RPMI7951 (cell line): ENCODE results near the gene MTHFD1L. TPM values are rescaled to one million over a fixed set of nuclear protein-coding genes. Genes with fewer than 3 reads are reported as not detected.

ENCODE experiments used
- DNase-seq: peaks from one replicate; pipeline ENCODE4 v3.0.0-alpha.2; 2012; ENCODE audit warnings: low read depth
- total RNA-seq: library from RNA; depleted of rRNA; stranded (reverse); fragments of >200 nt; shearing (Covaris generic); gene quantifications from 2 replicates; pipeline ENCODE4 v1.2.3, GENCODE V29; 2014

Gene MTHFD1L
- total RNA-seq, 1 experiment from 2014 or later = 21.5 TPM

DNA sequence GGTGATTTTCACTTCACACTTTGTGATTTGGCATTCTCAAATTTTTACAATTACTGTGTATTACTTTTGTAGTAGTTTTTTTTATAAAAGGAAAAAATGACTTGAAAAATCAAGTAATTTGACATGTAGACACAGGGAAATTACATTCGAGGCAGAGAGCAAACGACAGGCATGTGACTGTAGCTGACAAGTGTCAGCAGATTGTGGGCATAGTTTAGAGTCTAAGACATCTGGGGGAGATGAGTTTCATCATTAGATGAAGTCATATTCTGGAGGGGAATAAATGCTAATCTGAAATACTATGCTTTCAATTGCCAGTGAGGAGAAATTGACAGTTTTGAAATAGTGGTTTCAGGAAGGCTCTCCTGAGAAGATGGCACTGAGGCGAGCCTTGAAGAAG is 126.0 kb downstream of the MTHFD1L start:
- DNase-seq = no peak

- no peak for DNase-seq
These were observed 126.8 kb downstream of the MTHFD1L start for GRCh38 chr6:150992262-150992661.

- DNase-seq = no peak
These were observed 127.2 kb downstream of the MTHFD1L start for GRCh38 chr6:150992703-150993102.

DNA sequence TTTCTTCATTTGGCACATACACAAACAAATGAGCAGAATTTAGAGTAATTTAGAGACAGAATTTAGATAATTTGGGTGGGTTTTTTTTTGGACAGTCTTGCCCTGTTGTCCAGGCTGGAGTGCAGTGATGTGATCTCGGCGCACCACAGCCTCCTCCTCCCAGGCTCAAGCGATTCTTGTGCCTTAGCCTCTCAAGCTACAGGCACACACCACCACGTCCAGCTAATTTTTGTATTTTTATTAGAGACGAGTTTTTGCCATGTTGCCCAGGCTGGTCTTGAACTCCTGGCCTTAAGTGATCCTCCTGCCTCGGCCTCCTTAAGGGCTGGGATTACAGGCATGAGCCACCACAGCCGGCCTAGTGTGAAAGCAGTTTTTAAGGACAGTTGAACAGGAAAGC is 127.8 kb downstream of the MTHFD1L start:
- no peak for DNase-seq

DNA sequence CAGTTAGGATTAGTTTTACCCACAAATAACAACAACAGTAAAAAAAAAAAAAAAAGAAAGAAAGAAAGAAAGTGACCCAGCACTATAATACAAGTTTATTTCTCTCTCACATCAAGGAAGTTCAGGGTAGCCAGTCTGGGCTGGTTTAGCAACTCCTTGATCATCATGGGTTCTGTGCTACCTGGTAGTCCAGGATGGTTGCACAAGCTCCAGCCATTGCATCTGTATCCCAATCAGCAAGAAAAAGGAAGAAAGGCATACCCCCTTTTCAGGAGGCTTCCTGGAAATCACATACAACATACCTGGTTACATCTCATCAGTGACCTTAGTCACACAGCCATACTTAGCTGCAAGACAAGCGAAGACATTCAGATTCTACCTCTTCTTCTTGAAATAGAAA is 128.5 kb downstream of the MTHFD1L start:
- DNase-seq = no peak

DNA sequence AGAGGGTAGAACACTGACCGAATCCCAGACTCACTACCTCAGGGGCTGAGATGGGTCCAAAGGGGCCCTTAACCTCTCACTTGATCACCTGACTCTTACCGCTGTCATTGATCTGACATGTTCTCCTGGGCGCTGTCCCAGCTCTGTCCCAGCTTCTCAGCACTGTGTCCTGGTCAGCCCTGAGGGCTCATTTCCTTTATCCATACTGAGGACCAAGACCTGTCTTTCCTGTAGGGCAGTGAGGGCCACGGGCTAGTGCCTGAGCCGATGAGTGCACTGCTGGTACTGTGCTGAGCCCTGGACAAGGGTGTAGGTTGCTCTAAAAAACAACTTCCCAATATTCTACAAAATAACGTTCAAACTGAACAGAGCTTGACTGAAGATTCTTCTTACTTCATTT is 131.5 kb downstream of the MTHFD1L start:
- DNase-seq = no peak

DNA sequence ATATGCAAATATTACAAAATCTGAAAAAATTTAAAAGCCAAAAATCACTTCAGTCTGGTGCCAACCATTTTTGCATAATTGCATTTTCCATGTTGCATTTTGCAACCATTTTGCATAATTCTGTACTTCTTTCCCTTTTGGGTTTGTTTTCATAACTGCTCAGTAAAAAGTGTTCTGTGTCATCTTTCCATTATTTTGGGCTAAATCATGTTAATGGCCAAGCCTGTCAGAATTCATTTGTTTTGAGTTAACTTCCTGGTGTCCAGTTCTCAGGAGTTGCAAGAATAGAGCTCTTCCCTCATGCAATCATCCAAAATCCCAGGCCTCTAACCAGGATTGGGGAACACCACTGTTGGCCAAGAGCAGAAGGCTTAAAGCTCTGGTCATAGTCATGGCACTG is 133.6 kb downstream of the MTHFD1L start:
- DNase-seq = no peak

DNA sequence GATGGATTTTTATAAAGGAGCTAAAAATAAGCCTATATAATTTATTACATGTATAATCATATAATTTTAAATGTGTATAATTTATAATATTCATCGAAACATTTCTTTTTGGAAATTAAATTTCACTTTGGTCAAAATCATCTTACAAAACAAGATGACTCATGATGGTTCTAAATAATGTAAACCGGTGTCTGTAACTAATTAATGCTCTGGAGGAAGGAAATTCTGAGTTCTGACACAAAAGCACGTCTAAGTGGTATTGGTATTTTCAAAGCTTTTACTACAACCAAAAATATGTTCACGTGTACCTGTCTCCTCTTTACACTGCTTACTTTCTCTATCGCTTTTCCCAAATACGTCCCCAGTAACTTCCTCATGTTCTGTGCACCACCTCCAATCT is 134.1 kb downstream of the MTHFD1L start:
- no peak for DNase-seq

- no peak for DNase-seq
These were observed 136.0 kb downstream of the MTHFD1L start for GRCh38 chr6:151001387-151002056.

- DNase-seq = no peak
These were observed 136.6 kb downstream of the MTHFD1L start for GRCh38 chr6:151002057-151002450.

DNA sequence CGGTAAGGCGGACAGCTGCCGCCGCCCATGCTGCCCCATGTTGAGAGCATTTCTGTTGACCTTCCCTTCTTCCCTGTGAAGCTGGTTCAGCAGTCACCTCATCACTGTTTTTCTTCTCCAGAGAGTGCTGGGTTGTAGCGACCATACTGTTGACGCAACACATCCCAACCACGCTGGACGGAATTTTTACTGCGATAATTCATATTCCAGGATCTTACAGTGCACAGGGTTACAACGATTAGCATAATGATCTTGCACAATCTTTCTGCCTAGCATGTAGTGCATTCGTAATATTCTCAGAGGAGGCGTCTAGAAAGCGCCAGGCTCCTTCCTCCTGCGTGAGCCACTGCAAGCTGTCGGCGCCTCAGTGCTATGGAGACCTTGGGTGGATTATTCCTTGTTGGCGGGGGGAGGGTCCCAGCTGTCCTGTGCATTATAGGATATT is 137.0 kb downstream of the MTHFD1L start:
- no peak for DNase-seq

DNA sequence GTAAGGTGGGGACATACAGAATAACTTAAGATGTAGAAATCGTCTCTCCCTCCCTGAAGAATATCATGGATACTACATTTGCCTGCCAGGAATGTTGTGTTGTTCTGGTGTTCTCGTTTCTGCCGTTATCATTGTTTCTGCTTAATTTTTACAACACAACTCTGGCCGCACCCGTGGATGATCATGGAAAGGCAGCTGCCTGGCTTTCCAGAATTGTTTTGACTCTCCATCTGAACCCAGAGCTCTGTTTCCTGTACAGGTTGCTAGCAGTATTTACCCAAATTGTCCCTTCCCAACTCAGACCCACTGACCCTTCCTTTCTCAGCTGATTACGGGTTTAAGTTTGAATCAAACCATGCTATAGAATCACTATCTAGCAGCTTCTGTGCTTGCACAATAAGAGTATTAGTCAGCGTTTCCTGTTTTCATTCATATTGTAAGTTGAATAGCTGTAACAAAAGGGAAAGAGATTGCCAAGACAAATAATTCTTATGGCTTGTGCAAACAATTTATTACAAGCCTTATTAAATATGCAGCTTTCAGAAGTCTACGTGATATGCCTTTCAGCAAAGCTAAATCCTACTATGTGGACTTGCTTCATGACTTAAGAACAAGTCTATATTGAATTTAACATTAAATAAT is 139.0 kb downstream of the MTHFD1L start:
- DNase-seq = peak; percentile 71

- DNase-seq = no peak
These were observed 139.7 kb downstream of the MTHFD1L start for GRCh38 chr6:151005164-151005563.

- DNase-seq = no peak
These were observed 140.6 kb downstream of the MTHFD1L start for GRCh38 chr6:151005896-151006632.

- no peak for DNase-seq
These were observed 141.6 kb downstream of the MTHFD1L start for GRCh38 chr6:151007076-151007475.

GRCh38 chr6:151007922-151008321 is 142.4 kb downstream of the MTHFD1L start:
- no peak for DNase-seq

DNA sequence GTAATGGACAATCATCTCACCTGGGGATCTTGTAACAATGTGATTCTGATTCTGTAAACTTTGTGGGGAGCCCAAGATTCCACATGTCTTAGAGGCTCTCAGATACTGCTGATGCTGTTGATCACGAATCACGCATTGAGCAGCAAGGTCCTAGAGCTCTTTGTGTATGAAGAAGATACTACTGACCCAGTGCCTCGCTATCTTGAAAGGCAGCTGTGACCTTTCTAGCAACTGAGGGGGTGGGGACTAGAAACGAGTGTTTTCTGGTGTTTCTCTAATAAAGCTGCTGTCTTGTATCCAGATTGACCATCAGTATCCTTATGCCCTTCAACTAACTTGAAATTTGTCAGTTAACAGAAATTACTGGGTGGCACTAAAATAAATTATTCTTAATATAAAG is 142.9 kb downstream of the MTHFD1L start:
- DNase-seq = no peak

DNA sequence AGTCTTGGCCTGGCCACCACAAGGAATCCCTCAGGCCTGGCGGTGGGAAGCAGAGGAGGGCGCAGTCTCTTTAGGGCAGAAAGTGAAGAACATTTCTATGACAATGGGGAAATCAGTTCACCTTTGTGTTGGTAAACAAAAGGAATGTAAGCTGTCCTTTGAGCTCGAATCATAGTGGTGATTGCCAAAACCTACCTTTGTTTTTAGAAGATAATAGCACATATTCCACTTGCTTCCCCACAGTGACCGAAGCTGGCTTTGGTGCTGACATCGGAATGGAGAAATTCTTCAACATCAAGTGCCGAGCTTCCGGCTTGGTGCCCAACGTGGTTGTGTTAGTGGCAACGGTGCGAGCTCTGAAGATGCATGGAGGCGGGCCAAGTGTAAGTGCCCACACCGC is 144.1 kb downstream of the MTHFD1L start:
- DNase-seq = no peak

GRCh38 chr6:151010071-151010470 is 144.6 kb downstream of the MTHFD1L start:
- DNase-seq = no peak

- DNase-seq = no peak
These were observed 147.1 kb downstream of the MTHFD1L start for GRCh38 chr6:151012321-151013294.

DNA sequence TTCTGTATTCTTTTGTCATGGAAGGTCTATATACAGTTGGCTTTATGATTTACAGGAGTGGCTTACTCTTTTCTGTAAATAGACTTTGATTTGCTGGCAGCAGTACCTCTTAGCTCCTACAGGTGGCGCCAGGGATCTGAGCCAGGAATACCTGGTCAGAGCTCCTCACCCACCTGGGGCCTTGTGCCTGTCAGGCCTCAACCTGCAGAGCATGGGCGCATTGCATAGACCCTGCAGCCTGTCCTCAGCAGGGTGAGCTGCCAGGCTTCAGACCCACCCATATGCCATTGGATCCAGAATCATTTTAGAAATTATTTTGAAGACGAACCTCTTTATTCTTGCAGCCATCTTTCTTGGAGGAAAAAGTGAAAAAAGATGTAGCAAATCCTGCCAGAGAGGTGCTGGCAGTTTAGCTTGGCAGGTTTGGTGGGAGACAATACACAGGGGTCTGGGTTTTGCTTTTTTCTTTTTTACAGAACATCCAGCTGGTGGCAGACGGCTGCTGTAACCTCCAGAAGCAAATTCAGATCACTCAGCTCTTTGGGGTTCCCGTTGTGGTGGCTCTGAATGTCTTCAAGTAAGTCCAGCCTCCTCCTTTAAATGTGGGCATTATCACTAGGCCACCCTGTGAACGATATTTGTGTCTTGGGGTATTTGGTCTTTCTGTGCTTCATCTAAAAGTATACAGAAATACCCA is 149.1 kb downstream of the MTHFD1L start:
- peak; percentile 54 for DNase-seq
